ENCODE data around the gene EEFSEC.

Gene EEFSEC

GRCh38 chr3:128187495-128187894 is 34.2 kb downstream of the EEFSEC start:
- no peak for DNase-seq

- DNase-seq, result no peak
Measured at GRCh38 chr3:128188326-128188725, 35.0 kb downstream of the EEFSEC start.

GRCh38 chr3:128188956-128189355 is 35.7 kb downstream of the EEFSEC start:
- DNase-seq, result no peak

GRCh38 chr3:128190501-128190900 is 37.2 kb downstream of the EEFSEC start:
- DNase-seq, result no peak

- DNase-seq, result no peak
Measured at GRCh38 chr3:128192131-128192530, 38.9 kb downstream of the EEFSEC start.

- no peak for DNase-seq
Measured at GRCh38 chr3:128193168-128193567, 39.9 kb downstream of the EEFSEC start.

GRCh38 chr3:128194843-128195242 is 41.6 kb downstream of the EEFSEC start:
- no peak for DNase-seq

GRCh38 chr3:128195369-128195768 is 42.1 kb downstream of the EEFSEC start:
- no peak for DNase-seq

GRCh38 chr3:128195802-128196201 is 42.5 kb downstream of the EEFSEC start:
- DNase-seq, result no peak

GRCh38 chr3:128196647-128197046 is 43.4 kb downstream of the EEFSEC start:
- DNase-seq, result no peak

- no peak for DNase-seq
Measured at GRCh38 chr3:128197855-128198254, 44.6 kb downstream of the EEFSEC start.

- DNase-seq, result no peak
Measured at GRCh38 chr3:128198313-128198712, 45.0 kb downstream of the EEFSEC start.

GRCh38 chr3:128199110-128199509 is 45.8 kb downstream of the EEFSEC start:
- no peak for DNase-seq

- DNase-seq, result no peak
Measured at GRCh38 chr3:128201158-128201755, 48.0 kb downstream of the EEFSEC start.

GRCh38 chr3:128203169-128203568 is 49.9 kb downstream of the EEFSEC start:
- no peak for DNase-seq

- DNase-seq, result no peak
Measured at GRCh38 chr3:128205558-128206145, 52.4 kb downstream of the EEFSEC start.

- DNase-seq, result no peak
Measured at GRCh38 chr3:128207951-128208350, 54.7 kb downstream of the EEFSEC start.

GRCh38 chr3:128210711-128211110 is 57.4 kb downstream of the EEFSEC start:
- no peak for DNase-seq

- no peak for DNase-seq
Measured at GRCh38 chr3:128214056-128214455, 60.8 kb downstream of the EEFSEC start.

- no peak for DNase-seq
Measured at GRCh38 chr3:128215290-128215689, 62.0 kb downstream of the EEFSEC start.

GRCh38 chr3:128215800-128216495 is 62.7 kb downstream of the EEFSEC start:
- DNase-seq, result no peak

GRCh38 chr3:128217702-128218547 is 64.6 kb downstream of the EEFSEC start:
- no peak for DNase-seq

- DNase-seq, result no peak
Measured at GRCh38 chr3:128218548-128219257, 65.4 kb downstream of the EEFSEC start.

All from T-helper 9 cell (primary cell).